Measurements from ENCODE around the gene SEMA4C. TPM values are rescaled to one million over a fixed set of nuclear protein-coding genes. Genes with fewer than 3 reads are reported as not detected.

The SEMA4C gene
- total and polyA plus RNA-seq, 9 of the 15 experiments (the other 6 are each of a cell fraction or from before 2014, with no cell fraction given), result 0.32 to 59.7 (median 23.9) TPM

DNA sequence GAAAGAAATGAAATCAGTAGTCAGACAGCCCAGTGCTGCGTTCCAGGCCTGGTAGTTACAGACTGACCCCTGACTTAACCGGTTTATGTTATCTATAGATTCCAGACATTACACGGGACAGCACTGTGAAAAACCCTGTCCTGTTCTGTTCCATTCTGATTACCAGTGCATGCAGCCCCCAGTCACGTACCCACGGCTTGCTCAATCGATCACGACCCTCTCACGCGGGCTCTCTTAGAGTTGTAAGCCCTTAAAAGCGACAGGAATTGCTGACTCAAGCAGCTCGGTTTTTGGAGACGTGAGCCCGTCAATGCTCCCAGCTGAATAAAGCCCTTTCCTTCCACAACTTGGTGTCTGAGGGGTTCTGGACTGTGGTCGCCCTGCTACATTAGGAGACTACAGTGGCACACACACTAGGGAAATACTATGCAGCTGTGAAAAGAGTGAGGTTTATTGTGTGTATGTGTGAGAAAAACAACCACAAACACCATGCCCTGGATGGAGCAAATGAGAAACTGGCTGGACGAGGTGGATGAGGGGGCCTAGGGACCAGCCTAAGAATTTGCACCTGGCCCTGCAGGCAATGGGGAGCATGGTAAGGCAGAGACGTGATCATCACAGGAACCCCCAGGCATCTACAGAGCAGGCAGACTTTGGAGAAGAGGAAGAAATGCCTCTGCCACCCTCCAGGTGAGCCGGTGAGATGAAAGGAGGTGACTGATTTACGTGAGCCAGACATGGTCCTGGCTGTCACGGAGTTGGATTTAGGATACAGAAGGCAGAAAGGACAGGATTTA is 49.1 kb upstream of the SEMA4C start (continued):
- TF ChIP-seq HMG20A (CRISPR knock-in tag; conservative IDR thresholded peaks at IDR 0.05) (no peak), SRF (CRISPR knock-in tag; IDR thresholded peaks at IDR 0.05) (0 out of 4 replicates have a peak, but pooled peaks of 1 of the 2 experiments have one; percentile 33), GATAD2B (IDR thresholded peaks at IDR 0.05; ENCODE audit: borderline replicate concordance) (peak; percentile 95), HMGN3 (IDR thresholded peaks at IDR 0.05; ENCODE audit: borderline replicate concordance, extremely low read depth, insufficient read length, low read depth, low read length) (peak; percentile 75), BRF1 (IDR thresholded peaks at IDR 0.05; ENCODE audit: borderline replicate concordance, extremely low read depth, insufficient read length) (no peak), ZNF347 (CRISPR knock-in tag; IDR thresholded peaks at IDR 0.05; ENCODE audit: low read depth) (no peak), NCOA6 (IDR thresholded peaks at IDR 0.05) (no peak), SP2 (IDR thresholded peaks at IDR 0.05; ENCODE audit: extremely low read depth, low read depth, low read length, poor library complexity, severe bottlenecking) (no peak), POU5F1 (IDR thresholded peaks at IDR 0.05; ENCODE audit: borderline replicate concordance, low read depth, low read length, partially characterized antibody) (no peak), MTA2 (IDR thresholded peaks at IDR 0.05; ENCODE audit: low read depth) (peak; percentile 93), ZNF785 (CRISPR knock-in tag; IDR thresholded peaks at IDR 0.05) (no peak)
- TF ChIP-seq, protein P1, sequence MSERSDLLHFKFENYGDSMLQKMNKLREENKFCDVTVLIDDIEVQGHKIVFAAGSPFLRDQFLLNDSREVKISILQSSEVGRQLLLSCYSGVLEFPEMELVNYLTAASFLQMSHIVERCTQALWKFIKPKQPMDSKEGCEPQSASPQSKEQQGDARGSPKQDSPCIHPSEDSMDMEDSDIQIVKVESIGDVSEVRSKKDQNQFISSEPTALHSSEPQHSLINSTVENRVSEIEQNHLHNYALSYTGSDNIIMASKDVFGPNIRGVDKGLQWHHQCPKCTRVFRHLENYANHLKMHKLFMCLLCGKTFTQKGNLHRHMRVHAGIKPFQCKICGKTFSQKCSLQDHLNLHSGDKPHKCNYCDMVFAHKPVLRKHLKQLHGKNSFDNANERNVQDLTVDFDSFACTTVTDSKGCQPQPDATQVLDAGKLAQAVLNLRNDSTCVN (CRISPR knock-in tag; IDR thresholded peaks at IDR 0.05), result no peak
- TF ChIP-seq, protein P2, sequence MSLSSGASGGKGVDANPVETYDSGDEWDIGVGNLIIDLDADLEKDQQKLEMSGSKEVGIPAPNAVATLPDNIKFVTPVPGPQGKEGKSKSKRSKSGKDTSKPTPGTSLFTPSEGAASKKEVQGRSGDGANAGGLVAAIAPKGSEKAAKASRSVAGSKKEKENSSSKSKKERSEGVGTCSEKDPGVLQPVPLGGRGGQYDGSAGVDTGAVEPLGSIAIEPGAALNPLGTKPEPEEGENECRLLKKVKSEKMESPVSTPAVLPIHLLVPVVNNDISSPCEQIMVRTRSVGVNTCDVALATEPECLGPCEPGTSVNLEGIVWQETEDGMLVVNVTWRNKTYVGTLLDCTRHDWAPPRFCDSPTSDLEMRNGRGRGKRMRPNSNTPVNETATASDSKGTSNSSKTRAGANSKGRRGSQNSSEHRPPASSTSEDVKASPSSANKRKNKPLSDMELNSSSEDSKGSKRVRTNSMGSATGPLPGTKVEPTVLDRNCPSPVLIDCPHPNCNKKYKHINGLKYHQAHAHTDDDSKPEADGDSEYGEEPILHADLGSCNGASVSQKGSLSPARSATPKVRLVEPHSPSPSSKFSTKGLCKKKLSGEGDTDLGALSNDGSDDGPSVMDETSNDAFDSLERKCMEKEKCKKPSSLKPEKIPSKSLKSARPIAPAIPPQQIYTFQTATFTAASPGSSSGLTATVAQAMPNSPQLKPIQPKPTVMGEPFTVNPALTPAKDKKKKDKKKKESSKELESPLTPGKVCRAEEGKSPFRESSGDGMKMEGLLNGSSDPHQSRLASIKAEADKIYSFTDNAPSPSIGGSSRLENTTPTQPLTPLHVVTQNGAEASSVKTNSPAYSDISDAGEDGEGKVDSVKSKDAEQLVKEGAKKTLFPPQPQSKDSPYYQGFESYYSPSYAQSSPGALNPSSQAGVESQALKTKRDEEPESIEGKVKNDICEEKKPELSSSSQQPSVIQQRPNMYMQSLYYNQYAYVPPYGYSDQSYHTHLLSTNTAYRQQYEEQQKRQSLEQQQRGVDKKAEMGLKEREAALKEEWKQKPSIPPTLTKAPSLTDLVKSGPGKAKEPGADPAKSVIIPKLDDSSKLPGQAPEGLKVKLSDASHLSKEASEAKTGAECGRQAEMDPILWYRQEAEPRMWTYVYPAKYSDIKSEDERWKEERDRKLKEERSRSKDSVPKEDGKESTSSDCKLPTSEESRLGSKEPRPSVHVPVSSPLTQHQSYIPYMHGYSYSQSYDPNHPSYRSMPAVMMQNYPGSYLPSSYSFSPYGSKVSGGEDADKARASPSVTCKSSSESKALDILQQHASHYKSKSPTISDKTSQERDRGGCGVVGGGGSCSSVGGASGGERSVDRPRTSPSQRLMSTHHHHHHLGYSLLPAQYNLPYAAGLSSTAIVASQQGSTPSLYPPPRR (CRISPR knock-in tag; IDR thresholded peaks at IDR 0.05; ENCODE audit: borderline replicate concordance), result no peak
